Measurements from ENCODE around the gene OTUB1. TPM values are rescaled to one million over a fixed set of nuclear protein-coding genes. Genes with fewer than 3 reads are reported as not detected.

Gene OTUB1
- total RNA-seq, 4 donors from 2014 or later = 47.7 to 70.4 (median 53.2) TPM

DNA sequence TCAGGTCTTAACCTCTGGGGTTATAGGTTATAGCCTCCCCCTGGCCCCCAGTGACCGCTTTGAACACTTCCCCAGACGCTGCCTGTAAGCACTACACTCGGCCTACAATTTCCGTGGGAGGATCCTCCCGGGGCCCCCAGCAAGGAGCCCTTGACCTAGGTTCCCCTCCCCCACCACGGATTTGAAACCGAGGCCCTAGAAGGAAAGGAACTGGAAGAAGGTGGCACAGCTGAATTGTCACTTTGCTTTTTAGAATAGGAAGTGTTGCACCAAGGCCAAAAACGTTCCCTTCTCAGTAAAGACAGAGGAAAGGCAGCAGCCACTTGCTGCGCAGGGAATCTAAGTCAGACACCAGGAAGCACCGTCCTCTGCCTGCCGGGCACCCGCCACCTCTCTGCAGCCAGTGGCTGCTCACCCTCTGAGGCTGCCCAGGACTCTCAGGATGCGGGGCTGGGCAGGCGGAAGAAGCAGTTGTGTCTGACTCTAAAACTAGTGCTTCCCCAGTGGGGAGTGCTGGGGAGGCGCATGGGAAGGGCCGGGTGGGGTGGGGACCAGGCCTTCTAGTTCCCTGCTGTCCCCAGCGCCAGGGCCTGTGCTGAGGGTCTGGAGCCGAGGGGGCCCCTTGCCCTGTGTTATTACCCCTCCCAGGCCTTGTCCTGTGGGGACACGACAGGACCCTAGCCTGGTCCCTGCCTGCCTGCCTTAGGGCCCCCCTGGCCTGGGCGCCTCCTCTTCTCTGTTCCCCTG lies 41.6 kb downstream of the OTUB1 start:
- Histone ChIP-seq H3K4me3 (peak overlapping the region in 1 of 2 donors; percentile 12), H3K27me3 (peaks cover 26% of the 10 kb centered on the region), H3K36me3 (no peaks in the 10 kb centered on the region), H3K27ac (no peak overlapping the region), H3K9me3 (no peaks in the 10 kb centered on the region), H3K4me1 (peaks cover 0 to 11% (median 0%) of the 10 kb centered on the region in 3 donors)
- WGBS, 2 donors (ENCODE audit: low coverage in 1 of 2) = 90% methylated on average over 2 of the region's 20 CpGs; no CpG with 5 or more reads in 1 of the 2 donors
- TF ChIP-seq POLR2A (IDR thresholded peaks at IDR 0.05) = no peak
- no peak for TF ChIP-seq POLR2AphosphoS5 (IDR thresholded peaks at IDR 0.05)
- TF ChIP-seq EP300 (IDR thresholded peaks at IDR 0.05) = no peak
- TF ChIP-seq CTCF (IDR thresholded peaks at IDR 0.05) = no peak
- ATAC-seq = no peak

DNA sequence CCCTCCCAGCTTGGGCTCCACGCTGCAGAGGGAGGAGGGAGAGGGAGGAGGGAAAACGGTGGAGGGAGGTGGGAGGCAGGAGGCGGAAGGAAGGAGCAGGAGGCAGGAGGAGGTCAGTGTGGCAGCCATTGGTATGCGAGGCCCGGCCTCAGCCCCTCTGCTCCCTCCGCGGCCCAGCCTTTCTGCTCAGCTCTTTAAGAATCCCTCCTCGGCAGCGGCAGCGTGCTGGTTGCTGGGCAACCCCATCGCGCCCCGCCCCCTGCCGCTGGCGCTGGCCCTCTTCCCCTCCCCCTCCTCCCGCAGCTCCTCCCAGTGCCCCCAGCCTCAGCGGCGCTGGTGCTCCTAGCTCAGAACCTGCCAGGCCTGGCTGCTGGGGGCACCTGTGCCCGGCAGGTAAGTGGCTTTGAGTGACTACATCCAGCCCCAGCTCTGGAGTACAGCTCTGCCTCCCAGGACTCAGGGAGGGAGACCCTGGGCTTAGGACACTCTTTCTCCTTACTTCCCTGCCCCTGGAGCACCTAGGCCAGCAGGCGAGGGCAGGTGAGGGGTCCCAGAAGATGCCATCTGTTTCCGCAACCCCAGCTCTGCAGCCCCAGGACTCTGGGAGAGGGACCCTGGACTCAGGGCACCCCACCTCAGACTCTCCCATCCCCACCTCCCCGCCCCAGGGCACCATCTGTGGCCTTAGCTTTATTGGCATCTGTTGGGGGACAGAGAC lies 42.3 kb downstream of the OTUB1 start:
- Histone ChIP-seq H3K36me3 (no peaks in the 10 kb centered on the region), H3K27ac (no peak overlapping the region), H3K4me1 (peaks cover 0 to 11% (median 0%) of the 10 kb centered on the region in 3 donors), H3K9me3 (no peaks in the 10 kb centered on the region), H3K4me3 (peak overlapping the region in 1 of 2 donors; percentile 12), H3K27me3 (peaks cover 28% of the 10 kb centered on the region)
- no peak for ATAC-seq
- TF ChIP-seq POLR2A (IDR thresholded peaks at IDR 0.05) = no peak
- TF ChIP-seq CTCF (IDR thresholded peaks at IDR 0.05) = no peak
- TF ChIP-seq POLR2AphosphoS5 (IDR thresholded peaks at IDR 0.05) = no peak
- no peak for TF ChIP-seq EP300 (IDR thresholded peaks at IDR 0.05)
- 3% methylated on average over 8 of the region's 22 CpGs; no CpG with 5 or more reads in 1 of the 2 donors for WGBS, 2 donors (ENCODE audit: low coverage in 1 of 2)

DNA sequence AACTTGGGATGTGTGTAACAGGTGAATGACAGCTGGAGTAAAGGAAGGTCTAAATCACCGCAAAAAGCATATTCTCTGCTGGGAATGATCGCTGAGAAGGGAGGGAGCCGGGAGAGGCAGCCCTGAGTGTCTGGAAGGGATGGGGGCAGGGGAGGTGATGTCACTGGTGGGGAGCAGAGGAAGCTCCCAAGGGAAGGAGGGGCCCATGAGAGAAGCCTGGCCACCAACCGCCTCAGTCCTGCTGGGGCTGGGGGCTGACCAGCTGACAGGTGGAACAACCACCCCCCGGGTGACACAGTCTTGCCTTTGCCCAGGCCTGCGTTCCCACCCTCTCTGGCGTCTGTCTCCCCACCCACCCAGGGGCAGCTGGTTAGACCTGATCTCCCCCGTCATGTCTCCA lies 43.5 kb downstream of the OTUB1 start:
- 75 to 81% methylated on average over 2 to 7 of the region's 8 CpGs for WGBS, 2 donors (ENCODE audit: low coverage in 1 of 2)

DNA sequence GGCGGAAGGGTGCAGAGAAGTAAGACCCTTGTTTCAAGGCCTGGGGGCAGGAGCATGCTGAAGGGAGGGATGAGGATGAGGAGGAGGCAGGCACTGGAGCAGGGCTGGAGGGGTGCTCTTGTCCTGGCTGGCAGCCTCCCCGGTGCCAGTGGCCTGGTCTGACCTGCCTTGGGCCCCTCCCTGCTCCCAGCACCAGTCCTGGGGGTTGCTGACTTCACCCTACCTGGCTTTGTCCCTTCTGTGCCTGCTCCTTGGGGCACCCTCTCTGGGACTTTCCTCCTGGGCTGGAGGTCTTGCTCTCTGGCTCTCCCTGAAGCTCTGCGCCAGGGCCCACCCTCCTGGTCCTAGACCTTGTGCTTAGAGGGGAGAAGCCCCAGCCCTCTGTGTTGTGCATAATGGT lies 44.8 kb downstream of the OTUB1 start:
- Histone ChIP-seq H3K27me3 (peaks cover 50% of the 10 kb centered on the region), H3K4me1 (peaks cover 0 to 26% (median 6%) of the 10 kb centered on the region in 3 donors), H3K4me3 (no peak overlapping the region), H3K36me3 (no peaks in the 10 kb centered on the region), H3K9me3 (no peaks in the 10 kb centered on the region), H3K27ac (no peak overlapping the region)
- 0 to 100% methylated on average over 1 of the region's 3 CpGs for WGBS, 2 donors (ENCODE audit: low coverage in 1 of 2)
- ATAC-seq = no peak
- TF ChIP-seq POLR2AphosphoS5 (IDR thresholded peaks at IDR 0.05) (no peak), EP300 (IDR thresholded peaks at IDR 0.05) (no peak), POLR2A (IDR thresholded peaks at IDR 0.05) (no peak), CTCF (IDR thresholded peaks at IDR 0.05) (no peak)

More for the DNA sequence above, 43.5 kb downstream of the OTUB1 start:
- no peaks in the 10 kb centered on the region for H3K36me3 ChIP-seq
- no peak overlapping the region for H3K4me3 ChIP-seq
- H3K9me3 ChIP-seq = no peaks in the 10 kb centered on the region
- H3K27me3 ChIP-seq = peaks cover 41% of the 10 kb centered on the region
- TF ChIP-seq POLR2A (IDR thresholded peaks at IDR 0.05) (no peak), POLR2AphosphoS5 (IDR thresholded peaks at IDR 0.05) (no peak), CTCF (IDR thresholded peaks at IDR 0.05) (no peak)
- H3K27ac ChIP-seq = no peak overlapping the region
- no peak for ATAC-seq
- peaks cover 0 to 16% (median 0%) of the 10 kb centered on the region in 3 donors for H3K4me1 ChIP-seq
